GM18873 (cell line): ENCODE measurements around the gene FCHSD2.
"Not testable (repeated sequence)": the region's sequence is repeated elsewhere in the genome, so short reads cannot be mapped to it uniquely, and the experiment has no call there.

ENCODE experiments used
- ATAC-seq: cut with Tn5 transposase; IDR thresholded peaks from one replicate; pipeline ENCODE4 v1.9.1; 2021; ENCODE audit warnings: mild to moderate bottlenecking, moderate library complexity, moderate number of reproducible peaks; ENCODE audit not compliant: unreplicated experiment, low FRiP score

Gene FCHSD2

DNA sequence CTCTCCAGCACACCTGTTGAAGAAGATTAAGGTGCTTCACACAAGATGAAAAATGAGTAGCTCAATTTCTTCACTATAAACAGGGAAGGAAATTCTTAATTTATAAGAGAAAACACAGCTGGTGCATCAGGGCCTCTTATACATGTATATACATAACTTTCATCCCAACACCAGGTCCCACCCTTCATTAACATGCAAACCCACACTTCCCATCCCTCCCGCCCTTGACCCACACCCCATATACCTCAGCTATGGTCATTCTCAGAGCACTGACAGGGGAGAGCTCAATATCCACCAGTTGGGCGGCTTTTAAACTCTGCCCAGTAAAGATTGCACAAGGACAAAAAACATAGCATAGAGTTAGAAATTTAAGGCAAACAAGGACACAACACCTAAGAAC is 242.1 kb downstream of the FCHSD2 start:
- no peak for ATAC-seq

DNA sequence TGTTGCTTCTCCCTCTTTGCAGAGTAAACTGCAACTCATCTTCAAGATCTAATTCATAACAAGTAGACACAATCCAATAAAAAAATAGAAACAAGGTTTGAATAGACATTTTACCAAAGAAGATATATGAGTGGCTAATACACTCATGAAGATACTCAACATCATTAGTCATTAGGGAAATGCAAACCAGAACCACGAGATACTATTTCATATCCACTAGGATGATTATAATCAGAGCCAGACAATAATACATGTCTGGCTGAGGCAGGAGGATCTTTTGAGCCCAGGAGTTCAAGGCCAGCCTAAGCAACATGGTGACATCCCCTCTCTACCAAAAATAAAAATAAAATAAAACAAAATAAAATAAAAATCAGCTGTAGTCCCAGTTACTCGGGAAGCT is 242.9 kb downstream of the FCHSD2 start:
- no peak for ATAC-seq

DNA sequence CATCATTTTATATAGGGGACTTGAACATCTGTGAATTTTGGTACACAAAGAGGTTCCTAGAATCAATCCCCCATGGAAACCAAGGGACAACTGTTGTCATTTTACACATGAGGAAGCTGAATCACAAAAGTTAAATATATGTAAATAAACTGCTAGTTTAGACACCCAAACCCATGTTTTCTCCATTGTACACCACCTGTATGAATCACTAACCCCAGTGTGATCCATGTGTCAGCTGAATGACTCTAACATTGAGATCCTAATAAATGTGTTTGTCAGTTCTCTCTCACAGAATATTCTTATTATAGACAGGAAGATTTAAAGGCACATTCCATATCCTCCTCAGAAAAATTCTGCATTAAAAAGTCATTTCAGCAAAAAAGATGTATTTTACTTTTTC is 244.6 kb downstream of the FCHSD2 start:
- ATAC-seq, result no peak

DNA sequence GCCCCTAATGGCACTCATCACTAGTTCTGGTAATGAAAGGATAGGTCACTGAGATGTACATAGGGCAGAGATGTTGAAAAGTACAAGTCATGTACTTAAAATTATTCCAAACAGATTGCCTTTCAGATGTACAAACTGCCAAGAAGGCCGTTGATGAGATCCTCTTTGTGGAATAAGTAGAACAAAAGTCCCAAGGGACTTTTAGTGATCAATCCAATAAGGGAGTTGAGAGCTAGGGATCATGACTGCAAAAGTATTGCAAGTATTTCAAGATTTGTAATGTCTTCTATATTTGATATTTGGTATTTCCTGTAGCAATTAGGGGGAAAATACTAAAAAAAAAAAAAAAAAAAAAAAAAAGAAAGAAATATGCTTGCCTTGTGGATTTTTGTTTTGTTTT is 245.7 kb downstream of the FCHSD2 start:
- ATAC-seq, result no peak

DNA sequence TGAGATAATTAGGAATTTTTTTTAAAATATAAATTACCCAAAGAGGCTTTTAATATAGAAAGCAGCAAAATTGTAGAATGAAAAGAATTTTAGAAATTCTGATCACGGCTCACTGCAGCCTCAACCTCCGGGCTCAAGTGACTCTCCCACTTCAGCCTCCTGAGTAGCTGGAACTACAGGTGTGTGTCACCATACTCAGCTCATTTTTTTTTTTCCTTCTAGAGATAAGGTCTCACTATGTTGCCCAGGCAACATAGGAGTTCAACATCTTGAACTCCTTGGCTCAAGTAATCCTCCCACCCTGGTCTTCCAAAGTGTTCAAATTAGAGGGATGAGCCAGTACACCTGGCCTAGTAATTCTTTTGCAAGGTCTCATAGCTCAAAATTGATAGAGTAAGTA is 251.2 kb downstream of the FCHSD2 start:
- ATAC-seq, result no peak

DNA sequence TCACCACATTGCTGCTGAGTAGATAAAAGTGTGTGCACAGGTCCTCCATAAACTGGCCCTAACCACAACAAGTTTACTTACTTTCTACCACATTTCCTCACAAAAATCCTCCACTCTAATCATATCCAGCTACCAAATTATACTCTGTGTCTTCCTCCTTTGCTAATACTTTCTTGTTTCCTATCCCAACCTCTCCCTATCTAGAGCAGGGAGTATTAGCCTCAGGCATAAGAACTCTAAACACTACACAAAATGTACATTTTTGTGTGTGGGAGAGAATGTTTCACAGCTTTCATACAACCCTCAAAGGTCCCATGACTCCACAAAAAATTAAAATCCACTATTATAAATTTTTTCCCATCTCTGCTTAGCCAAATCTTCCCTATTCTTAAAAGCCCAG is 255.5 kb downstream of the FCHSD2 start:
- no peak for ATAC-seq

DNA sequence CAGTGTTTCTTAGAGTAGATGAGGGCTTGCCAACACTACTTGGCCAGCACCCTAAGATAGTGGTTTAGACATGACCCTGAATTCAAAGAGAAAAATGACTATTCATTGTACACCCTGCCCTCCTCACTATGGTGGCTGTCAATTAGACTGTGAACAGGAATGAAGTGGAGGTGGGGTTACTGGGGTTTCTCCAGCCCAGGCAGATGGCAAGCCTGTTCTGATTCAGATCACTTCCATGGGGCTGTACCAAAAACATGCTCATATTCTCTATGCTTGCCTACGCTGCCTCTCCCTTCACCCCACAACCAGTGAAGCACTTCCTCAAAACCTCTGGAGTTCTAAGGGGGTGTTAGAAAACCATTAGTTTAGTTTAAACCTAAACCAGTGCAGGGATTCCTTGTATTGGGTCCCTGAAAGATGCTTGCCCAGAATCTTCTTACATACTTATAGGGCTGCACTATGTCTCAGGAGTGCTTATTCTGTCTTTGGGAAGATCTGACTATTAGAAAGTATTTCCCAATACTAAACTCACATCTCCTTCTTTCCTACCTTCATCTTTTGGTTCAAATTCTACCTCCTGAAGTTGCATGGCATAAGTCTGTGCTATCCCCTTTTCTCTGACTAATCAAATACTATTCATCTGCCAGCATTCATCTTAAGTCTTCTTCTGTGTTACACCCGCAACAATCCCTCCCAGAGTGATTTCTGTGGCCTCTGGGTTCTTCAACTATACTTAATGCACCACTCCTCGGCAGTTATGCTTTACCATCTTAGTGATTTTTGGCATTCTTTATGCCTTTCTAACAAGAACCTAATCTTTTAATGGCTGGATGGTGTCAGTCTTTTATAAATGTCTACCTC is 256.1 kb downstream of the FCHSD2 start:
- no peak for ATAC-seq

DNA sequence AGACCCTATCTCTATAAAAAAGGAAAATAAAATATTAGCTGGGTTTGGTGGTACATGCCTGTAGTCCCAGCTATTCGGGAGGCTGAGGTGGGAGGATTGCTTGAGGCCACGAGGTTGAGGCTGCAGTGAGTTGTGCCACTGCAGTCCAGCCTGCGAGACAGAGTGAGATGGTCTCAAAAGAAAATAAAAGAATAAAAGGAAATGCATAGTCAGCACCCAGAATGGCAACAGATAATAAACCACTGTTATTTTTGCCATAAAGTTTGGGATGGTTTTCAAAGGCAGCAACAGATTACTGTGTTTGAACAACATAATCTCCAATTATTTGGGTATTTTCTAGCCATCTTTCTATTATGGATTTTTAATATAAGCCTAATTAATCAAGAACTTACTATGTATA is 266.0 kb downstream of the FCHSD2 start:
- ATAC-seq, result no peak

DNA sequence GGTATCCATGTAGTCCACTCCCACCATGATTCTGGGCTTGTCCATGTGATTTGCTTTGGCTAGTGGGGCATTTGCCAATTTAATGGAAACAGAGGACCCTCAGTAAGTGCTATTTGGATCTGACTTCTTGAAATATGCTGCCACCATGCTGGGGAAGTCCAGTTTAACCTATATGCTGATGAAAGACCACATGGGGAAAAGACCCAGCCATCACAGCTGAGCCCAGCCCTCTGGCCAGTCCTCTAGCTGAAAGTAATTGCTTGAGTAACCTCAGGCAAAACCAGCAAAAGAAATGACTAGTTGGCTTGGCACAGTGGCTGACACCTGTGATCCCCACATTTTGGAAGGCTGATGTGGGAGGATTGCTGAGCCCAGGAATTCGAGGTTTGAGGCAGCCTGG is 266.4 kb downstream of the FCHSD2 start:
- ATAC-seq, result no peak

DNA sequence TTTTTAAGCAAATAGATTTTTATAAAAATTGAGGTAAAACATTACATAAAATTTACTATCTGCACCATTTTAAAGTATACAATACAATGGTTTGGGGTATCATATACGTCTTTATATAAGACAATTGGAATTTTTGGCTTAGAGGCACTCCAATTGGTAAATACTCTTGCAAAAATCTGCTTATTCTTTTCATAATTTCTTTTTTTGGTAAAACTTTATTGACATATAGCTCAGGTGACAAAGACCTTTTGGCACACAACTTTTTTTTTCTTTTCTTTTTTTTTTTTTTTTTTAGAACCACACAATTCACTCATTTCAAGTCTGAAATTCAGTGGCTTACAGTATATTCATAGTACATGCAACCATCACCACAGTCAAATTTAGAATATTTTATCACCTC is 270.1 kb downstream of the FCHSD2 start:
- no peak for ATAC-seq

DNA sequence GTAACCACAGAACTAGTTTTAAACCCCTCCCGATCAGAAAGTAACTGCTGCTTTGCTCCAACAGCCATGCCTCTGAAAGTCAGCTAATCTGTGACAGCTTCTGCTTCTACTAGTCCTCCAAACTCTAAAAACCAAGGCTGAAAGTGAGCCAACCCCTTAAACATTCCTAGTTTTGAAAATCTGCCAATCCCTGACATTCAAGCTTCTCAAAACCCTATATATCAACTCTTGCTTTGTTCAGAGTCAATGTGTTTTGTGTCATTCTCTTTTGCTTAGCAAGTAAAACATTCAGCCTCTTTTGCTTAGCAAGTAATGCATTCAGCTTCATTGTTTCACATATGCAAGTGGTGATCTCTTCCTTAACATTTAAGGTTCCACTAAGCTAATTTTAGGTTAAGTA is 271.0 kb downstream of the FCHSD2 start:
- no peak for ATAC-seq

DNA sequence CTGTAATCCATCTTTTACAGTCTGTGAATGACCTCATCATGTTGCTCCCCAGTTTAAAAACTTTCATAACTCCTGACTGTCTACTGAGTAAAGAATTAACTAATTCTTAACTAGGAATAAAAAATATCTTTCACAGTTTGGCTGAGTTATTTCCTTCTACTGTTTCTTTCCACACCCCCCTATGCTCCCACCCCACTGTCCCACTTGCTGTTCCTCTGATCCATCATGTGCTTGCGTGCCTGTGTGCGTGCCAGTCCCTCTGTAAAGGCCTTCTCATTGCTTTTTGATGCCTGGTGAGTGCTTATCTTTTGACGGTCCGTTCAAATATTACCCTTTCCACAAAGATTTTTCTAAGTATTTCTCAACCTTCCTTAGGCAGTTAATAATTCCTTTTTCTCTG is 272.3 kb downstream of the FCHSD2 start:
- ATAC-seq, result no peak

DNA sequence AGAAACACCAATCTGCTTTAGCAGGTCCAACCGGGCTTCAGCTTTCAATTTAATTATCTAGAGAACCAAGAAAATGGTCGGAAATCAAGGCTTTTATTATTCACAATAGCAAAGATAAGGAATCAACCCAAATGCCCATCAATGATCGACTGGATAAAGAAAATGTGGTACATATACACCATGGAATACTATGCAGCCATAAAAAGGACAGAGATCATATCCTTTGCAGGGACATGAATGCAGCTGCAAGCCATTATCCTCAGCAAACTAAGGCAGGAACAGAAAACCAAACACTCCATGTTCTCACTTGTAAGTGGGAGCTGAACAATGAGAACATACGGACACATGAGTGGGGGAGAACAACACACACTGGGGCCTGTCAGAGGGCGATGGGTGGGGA is 274.1 kb downstream of the FCHSD2 start:
- no peak for ATAC-seq

DNA sequence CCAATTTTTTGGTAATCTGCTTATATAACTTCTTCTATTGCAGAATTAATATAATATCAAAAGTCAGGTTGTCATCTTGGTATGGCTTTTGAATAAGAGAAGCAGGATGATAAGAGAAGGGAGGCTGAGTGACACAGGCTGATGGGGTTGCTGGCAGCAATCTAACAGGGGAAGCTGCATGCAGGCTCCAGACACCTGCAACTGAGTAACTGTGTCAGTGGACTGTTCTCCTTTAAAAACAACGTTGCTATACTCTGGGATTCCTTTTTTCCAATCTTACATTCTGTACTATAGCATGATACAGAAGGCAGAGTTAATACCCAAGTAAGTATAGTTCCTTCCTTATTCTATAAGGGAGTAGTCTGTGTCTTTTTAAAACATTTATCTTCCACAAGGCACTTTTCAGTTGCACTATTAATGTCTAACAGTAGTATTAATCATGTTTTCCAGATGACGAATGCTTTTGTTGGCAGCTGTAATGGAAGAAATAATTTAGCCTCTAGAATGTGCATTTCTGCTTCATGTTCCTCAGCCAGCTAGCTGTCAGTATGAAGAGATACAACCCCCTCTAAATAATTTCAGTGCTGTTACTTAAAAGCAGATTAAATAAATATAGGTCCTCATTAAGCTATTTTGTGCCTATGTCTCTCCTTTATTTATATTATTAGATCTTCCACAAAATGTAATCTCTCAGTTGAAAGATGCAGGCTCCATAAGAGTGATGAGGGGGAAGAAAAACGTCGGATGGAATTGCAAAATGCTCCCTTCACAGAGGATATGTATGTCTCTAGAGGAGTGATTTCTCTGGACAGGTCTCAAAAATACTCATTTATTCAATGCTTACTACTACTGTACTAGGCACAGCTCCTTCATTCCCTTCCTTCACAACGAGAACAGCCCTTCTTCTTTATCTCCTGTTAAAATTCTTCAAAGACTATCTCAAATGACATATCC is 277.1 kb downstream of the FCHSD2 start:
- ATAC-seq, result no peak

DNA sequence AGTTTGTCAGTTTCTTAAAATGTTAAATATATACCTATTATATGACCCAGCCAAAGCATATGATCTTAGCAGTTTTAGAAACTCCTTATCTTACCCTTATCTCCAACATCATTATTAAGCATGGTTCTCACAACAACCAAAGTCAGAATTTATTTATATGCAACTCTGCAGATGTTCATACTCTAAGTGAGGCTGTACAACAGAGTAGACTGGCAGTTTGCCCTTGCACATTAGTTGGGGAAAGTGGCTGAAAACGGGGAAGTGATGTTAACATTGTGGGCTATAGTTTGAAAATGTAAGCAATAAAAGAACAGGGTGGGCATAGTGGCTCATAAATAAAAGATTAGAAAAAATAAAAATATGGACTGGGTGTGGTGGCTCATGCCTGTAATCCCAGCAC is 278.2 kb downstream of the FCHSD2 start:
- ATAC-seq, result no peak

DNA sequence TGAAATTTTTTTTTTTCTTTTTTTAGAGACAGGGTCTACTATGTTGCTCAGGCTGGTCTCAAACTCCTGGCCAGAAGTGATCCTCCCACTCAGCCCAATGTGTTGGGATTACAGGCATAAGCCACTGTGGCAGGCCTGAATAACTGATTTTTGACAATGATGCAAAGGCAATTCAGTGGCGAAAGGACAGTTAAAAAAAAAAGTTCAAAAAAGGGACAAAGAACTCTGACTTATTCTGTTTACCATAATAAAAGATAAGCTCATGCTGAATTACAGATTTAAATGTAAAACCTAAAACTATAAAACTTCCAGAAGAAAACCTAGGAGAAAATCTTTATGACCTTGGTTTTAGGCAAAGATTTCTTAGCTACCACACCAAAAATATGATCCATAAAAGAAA is 279.0 kb downstream of the FCHSD2 start:
- ATAC-seq, result no peak

DNA sequence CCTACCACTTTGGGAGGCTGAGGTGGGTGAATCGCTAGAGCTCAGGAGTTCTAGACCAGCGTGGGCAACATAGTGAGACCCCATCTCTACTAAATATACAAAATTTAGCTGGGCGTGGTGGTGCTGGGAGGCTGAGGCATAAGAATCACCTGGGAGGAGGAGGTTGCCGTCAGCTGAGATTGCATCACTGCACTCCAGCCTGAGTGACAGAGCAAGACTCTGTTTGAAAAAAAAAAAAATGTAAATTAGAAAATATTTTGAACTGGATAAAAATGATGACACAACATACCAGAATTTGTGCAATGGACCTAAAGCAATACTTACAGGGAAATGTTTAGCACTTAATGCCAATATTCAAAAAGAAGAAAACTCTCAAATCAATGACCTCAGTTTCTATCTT is 281.5 kb downstream of the FCHSD2 start:
- no peak for ATAC-seq

DNA sequence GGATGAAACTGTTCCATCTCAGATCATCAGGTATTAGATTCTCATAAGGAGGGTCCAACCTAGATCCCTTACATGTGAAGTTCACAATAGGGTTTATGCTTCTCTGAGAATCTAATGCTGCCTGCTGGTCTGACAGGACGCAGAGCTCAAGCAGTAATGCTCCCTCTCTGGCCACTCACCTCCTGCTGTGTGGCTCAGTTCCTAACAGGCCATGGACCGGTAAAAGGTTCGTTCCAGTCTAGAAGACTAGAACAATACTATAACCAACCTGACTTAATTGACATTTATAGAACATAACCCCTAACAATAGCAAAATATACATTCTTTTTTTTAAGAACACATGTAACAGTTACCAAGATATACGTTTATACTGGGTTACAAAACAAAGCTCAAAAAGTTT is 282.1 kb downstream of the FCHSD2 start:
- ATAC-seq, result no peak

DNA sequence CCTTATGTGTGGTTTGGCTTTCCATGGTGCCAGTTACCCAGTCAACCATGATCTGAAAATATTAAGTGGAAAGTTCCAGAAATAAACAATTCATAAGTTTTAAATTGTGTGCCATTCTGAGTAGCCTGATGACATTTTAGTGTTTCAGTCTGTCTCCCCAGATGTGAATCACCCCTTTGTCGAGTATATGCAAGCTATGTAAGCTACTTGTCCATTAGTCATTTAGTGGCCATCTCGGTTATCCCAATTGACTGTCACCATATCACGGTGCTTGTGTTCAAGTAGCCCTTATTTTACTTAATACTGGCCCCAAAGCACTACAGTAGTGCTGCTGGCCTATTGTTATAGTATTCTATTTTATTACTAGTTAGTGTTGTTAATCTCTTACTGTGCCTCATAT is 283.0 kb downstream of the FCHSD2 start:
- no peak for ATAC-seq

DNA sequence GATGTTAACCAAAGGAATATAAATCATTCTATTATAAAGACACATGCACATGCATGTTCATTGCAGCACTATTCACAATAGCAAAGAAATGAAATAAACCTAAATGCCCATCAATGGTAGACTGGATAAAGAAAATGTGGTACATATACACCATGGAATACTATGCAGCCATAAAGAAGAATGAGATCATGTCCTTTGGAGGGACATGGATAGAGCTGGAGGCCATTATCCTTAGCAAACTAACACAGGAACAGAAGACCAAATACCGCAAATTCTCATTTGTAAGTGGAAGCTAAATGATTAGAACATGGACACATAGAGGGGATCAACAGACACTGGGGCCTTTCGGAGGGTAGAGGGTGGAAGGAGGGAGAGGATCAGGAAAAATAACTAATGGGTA is 283.9 kb downstream of the FCHSD2 start:
- ATAC-seq, result not testable (repeated sequence)

DNA sequence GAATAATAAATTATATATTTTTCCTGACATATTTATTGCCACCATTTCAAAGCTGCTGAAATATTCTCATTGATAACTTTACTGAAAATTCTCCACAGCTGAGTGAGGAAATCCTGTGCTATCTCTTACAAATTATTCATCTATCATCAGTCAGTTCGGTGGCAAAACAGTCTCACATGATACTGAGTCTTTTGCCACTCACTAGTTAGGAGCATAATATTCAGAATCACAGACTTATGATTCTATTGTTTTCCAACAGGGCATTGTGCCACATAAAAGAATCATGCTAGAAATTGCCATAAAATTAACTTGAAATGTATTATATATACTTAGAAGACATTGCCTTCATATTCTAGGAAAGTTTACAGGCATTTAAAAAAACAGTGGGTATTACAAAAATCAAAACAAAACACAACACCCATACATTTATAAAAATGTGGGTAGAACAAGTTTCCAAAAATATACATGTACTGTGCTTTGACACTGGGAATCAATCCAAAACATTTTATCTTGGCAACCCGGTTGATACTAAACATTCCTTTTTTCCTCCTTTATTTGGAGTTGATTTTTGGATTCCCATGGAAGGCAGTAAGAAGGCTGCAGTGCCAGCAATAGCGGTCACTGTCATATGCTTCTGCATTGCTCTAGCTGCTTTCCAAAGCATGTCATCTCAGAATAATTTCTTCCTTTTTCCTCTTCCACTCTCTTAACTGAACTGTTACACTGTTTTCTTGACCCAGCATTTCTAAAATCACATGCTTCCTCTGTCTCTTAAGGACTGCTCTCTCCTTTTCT is 285.4 kb downstream of the FCHSD2 start:
- ATAC-seq, result no peak
